AG04449 (cell line): ENCODE data around the gene EIF1B.
A peak's percentile ranks its signal among the peaks of the same experiment; 100 is the strongest.

ENCODE experiments used
- CTCF ChIA-PET: fragments of 350-600 bp; formaldehyde crosslinking; extraction: SDS; loops from one replicate; lab custom pipeline; 2021; ENCODE audit warnings: antibody characterized with exemption; lab: Yijun Ruan, JAX
- POLR2A ChIA-PET: fragments of 400-600, 350-600 bp; formaldehyde crosslinking; extraction: SDS; loops from one replicate; lab custom pipeline; 2020; ENCODE audit warnings: antibody characterized with exemption, inconsistent platforms; lab: Yijun Ruan, JAX
- DNase-seq: peaks from one replicate; pipeline ENCODE4 v3.0.0-alpha.2; 2010; ENCODE audit warnings: low read depth, low spot score
- H3K4me3 ChIP-seq: 2 replicates; pipeline ENCODE4 v1.5.1; 2011; ENCODE audit warnings: low read depth, mild to moderate bottlenecking, control low read depth, low read length
- TF ChIP-seq, protein P1 (sequence below): IDR thresholded peaks from one replicate; pipeline ENCODE4 v1.5.1; 2011; ENCODE audit warnings: mild to moderate bottlenecking, moderate library complexity, low read length, control low read depth, inconsistent platforms; ENCODE audit not compliant: insufficient read depth; ENCODE audit errors: missing control alignments

The EIF1B gene

DNA sequence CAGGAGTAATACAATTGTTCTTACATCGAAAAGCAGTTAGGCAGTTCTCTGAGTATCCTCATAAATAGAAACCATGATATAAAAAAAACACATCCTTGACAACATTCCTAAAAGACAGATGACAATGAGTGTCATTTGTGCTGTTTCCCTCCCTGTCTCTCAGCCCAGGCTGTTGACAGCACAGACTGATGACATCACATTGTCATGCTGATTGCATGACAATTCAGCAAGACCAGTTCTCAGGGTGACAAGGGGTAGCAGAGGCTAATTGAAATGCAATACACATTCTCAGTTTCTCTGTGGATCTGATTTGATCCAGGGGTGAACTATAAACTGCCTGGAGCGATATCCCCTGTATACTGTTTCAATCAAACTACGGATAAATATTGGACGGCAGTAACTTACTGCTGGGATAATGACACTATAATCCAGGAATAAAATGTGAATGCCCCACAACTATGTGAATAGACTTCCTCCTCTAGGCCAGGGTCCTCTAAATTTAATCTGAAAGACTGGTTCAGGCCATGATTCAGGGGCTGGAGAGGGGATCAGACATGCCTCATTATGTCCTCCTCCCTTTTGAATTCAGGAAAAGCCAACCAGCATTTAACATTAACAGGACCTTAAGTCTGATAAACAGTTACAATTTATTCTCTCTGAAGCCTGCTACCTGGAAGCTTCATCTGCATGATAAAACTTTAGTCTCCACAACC, 16.7 kb upstream of the EIF1B start:
- DNase-seq, result no peak
- TF ChIP-seq, protein P1, sequence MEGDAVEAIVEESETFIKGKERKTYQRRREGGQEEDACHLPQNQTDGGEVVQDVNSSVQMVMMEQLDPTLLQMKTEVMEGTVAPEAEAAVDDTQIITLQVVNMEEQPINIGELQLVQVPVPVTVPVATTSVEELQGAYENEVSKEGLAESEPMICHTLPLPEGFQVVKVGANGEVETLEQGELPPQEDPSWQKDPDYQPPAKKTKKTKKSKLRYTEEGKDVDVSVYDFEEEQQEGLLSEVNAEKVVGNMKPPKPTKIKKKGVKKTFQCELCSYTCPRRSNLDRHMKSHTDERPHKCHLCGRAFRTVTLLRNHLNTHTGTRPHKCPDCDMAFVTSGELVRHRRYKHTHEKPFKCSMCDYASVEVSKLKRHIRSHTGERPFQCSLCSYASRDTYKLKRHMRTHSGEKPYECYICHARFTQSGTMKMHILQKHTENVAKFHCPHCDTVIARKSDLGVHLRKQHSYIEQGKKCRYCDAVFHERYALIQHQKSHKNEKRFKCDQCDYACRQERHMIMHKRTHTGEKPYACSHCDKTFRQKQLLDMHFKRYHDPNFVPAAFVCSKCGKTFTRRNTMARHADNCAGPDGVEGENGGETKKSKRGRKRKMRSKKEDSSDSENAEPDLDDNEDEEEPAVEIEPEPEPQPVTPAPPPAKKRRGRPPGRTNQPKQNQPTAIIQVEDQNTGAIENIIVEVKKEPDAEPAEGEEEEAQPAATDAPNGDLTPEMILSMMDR, result no peak
- POLR2A ChIA-PET, result no interaction called here
- CTCF ChIA-PET, result interaction anchor here (5.5 kb wide), 1 partner anchor 15 kb away, joined by 39 read pairs; the partner anchor contains the start of gene EIF1B
- H3K4me3 ChIP-seq, result no peak overlapping the region

DNA sequence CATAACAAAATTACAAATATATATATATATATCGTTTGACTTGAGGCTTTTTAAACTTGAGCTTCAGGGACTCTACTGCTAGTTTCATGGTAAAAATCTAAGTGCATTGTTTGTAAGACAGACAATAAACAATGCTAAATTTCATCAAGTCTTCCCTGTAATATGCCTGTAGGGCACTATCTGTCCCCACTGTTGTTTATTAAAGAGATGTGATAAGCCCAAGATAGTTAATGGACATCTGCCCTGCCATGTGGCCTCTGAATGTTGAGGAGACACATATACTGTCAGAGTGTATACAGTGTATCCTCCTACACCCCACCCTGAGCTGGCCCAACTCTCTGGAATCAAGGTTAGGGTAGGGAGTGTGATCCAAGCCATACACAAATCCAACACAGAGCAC, 15.1 kb upstream of the EIF1B start:
- no peak for DNase-seq
- H3K4me3 ChIP-seq, result no peak overlapping the region
- CTCF ChIA-PET, result interaction anchor here (1.8 to 5.5 kb wide), 2 partner anchors 13 to 34 kb away, joined by 4 to 39 read pairs; partner anchors contain the start of gene EIF1B
- TF ChIP-seq, protein P1, result no peak
- POLR2A ChIA-PET, result no interaction called here

DNA sequence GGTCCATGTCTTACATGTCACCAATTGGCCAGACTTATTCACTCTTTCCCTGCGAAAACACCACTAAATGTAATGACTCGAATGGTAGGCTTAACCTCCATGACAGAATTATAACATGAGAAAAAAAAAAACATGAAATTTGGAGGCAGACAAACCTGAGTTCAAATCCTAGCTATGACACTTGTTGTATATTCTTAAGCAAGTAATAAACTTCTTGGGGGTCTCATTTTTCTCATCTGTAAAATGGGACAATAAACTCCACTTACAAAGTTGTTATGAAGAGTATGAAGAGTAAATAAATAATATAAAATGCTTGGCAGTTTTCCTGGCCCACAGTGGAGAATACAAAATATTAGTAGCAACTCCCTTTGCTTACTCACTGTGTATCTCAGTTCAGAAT, 11.4 kb upstream of the EIF1B start:
- ChIA-PET CTCF (interaction anchor here (1.6 to 5.5 kb wide), 3 partner anchors 10 to 107 kb away, joined by 3 to 39 read pairs (median 12); partner anchors contain the start of gene EIF1B), POLR2A (no interaction called here)
- TF ChIP-seq, protein P1, result no peak
- no peak overlapping the region for H3K4me3 ChIP-seq
- no peak for DNase-seq

DNA sequence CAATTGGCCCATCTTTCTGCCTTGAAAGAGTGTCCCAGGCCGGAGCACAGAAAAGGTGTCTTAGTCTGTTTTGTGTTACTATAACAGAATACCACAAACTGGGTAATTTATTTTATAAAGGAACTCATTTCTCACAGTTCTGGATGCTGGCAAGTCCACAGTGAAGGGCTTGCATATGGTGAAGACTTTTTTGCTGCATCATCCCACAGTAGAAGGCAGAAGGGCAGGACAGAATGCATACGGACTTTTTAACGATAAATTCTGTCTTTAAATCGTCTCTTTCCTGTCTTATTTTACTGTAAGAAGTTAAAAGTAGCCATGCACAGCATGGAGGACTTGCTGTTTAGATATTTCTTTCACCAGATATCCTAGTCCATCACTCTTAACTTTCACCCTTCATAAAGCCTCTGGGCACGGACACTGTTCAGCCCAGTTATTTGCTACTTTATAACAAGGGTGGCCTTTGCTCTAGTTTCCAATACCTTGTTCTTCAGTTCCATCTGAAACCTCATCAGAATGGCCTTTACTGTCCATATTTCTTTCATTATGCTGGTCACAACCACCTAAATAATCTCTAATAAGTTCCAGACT, 10.3 kb upstream of the EIF1B start:
- no peak for DNase-seq
- ChIA-PET CTCF (no interaction called here), POLR2A (no interaction called here)
- TF ChIP-seq, protein P1, result no peak
- no peak overlapping the region for H3K4me3 ChIP-seq

DNA sequence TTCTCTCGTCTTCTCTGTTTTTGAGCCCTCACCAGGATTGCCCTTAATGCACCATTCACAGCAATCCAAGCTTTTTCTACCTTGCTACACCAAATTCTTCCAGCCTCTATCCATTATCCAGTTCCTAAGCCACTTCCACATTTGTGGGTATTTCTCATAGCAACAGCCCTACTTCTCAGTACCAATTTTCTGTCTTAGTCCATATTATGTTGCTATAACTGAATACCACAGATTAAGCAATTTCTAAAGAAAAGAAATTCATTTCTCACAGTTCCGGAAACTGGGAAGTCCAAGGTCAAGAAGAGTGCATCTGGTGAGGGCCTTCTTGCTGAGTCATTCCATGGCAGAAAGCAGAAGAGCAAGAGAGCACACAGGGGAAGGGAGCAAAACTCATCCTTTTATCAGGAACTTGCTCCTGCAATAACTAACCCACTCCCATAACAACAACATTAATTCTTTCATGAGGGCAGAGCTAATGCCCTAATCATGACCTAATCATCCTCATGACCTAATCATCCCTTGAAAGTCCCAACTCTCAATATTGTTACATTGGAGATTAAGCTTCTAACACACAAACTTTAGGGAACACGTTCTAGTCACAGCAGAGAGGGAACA, 9.7 kb upstream of the EIF1B start:
- no peak overlapping the region for H3K4me3 ChIP-seq
- DNase-seq, result peak; percentile 70
- TF ChIP-seq, protein P1, result no peak
- POLR2A ChIA-PET, result no interaction called here
- CTCF ChIA-PET, result interaction anchor here (0.6 to 1.8 kb wide), 3 partner anchors 9 to 759 kb away, joined by 3 to 14 read pairs (median 4); partner anchors contain the start of gene EIF1B

DNA sequence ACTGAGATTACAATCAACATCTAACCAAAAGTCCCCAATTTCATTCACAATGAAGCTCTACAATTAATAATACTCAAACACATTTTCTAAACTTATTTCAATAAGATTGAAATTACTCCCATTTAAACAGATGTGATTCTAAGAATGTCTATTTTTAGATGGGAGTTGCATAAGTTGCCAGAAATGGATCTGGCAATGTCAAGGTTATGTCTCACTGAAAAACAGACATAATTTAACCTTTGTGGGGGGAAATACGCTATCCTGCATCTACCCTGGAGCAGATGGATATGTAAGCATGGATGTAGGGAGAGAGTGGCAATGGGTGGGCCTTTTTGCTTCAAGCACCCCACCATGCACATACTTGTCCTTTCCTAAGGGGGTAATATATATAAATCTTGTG, 6.7 kb upstream of the EIF1B start:
- H3K4me3 ChIP-seq, result no peak overlapping the region
- TF ChIP-seq, protein P1, result no peak
- CTCF ChIA-PET, result interaction anchor here (1.0 to 19.0 kb wide), 2 partner anchors 111 to 761 kb away, joined by 4 to 455 read pairs; no protein-coding TSS in a partner anchor
- POLR2A ChIA-PET, result no interaction called here
- no peak for DNase-seq
